H1 (cell line): ENCODE results near the gene ZNF488. TPM values are rescaled to one million over a fixed set of nuclear protein-coding genes. Genes with fewer than 3 reads are reported as not detected.

ENCODE experiments used
- CHD1 ChIP-seq: IDR thresholded peaks from 2 replicates; pipeline ENCODE4 v1.6.1; 2012; ENCODE audit warnings: low read depth, low read length, improper control_type of control experiment
- EP300 ChIP-seq, 2 experiments: IDR thresholded peaks; 1 replicate in 1 of 2; 2 replicates in 1 of 2; pipeline ENCODE4 v1.6.1; 2011 to 2012; ENCODE audit warnings: low read depth in 2 of 2, low read length in 2 of 2, mild to moderate bottlenecking in 2 of 2, borderline replicate concordance in 1 of 2, inconsistent platforms in 1 of 2, moderate library complexity in 1 of 2
- EZH2 ChIP-seq: fragments of 200-600 bp; sonication (generic); IDR thresholded peaks from 2 replicates; pipeline ENCODE4 v1.7.1; 2012; ENCODE audit warnings: low read depth, mild to moderate bottlenecking, moderate library complexity, low read length, inconsistent platforms; ENCODE audit not compliant: severe bottlenecking
- TAF1 ChIP-seq: IDR thresholded peaks from 2 replicates; pipeline ENCODE4 v1.6.1; 2011; ENCODE audit warnings: mild to moderate bottlenecking, low read depth, low read length
- polyA plus RNA-seq, 7 experiments: library from polyadenylated mRNA; depleted of rRNA in 3 of 7; stranded (reverse) in 5 of 7; unstranded in 2 of 7; fragments of >200 nt in 5 of 7; fragments of 200-250 nt in 2 of 7; gene quantifications; 1 replicate in 5 of 7; 2 replicates in 1 of 7; 4 replicates in 1 of 7; pipeline versions ENCODE4 v1.2.1 to v1.2.3, GENCODE V29; 2011 to 2013; ENCODE audit warnings: missing spikeins in 2 of 7, mixed read lengths in 2 of 7
- total RNA-seq: library from RNA; stranded (reverse); fragmentation: NEBNext Ultra II Directional; extraction: Animal tissue kit (Norgen Biotek cat#: 25700); gene quantifications from 2 replicates; pipeline ENCODE4 v1.2.1, GENCODE V29; 2021

ZNF488 gene
- total and polyA plus RNA-seq, 2 of the 8 experiments (the other 6 are each of a cell fraction or from before 2014, with no cell fraction given), result 7.9 to 11.4 TPM

DNA sequence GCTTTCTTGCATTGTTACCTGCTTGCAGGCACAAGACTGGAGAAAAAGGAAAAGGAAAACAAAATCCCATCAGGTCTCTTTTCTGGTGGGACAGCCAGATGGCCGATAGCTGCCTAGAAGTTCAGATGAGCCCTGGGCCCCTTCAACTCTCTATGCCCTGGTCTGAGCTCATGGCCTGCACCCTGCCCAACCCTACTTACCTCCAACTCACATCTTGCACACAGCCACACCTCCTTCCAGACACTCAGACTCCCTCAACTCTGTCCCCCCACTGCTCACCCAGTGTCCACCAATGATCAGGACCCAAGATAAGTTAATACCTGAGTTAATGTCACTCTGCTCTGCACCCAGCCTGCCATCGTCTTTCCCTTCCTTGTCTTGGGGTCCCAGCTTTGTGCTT lies 25.0 kb downstream of the ZNF488 start (continued):
- TF ChIP-seq EZH2 (no peak), CHD1 (no peak), TAF1 (no peak), EP300 (IDR thresholded peaks at IDR 0.05; ENCODE audit: borderline replicate concordance in 1 of 2, low read depth in 2 of 2, low read length in 2 of 2) (no peak)
- TF ChIP-seq, all 59 proteins: peak for 0
